ENCODE results near the gene TMEM30A.

The TMEM30A gene

DNA sequence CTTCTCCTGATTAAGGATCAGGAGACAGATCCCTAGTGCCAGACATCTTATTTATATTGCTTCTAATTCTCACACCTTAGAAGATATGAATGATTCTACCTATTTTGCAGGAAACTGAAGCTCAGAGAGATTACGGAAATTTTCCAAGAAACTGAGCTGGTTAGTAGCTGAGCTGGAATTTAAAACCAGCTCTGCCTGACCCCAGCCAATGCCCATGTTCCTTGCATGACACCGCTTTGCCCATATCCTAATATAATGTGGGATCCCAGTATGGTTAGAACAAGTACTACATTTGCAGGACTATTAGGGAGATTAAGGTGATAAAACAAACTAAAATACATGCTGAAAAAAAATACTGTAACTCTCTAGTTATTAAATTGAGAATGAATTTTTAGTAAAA is 1.9 kb downstream of the TMEM30A start:
- H3K27me3 Mint-ChIP-seq, result no peaks in the 10 kb centered on the region
- no peaks in the 10 kb centered on the region for H3K9me3 Mint-ChIP-seq
- no peak overlapping the region for H3K4me3 Mint-ChIP-seq
- DNase-seq, result no peak
- peaks cover 21% of the 10 kb centered on the region for H3K36me3 Mint-ChIP-seq (ENCODE audit: low read depth)
- peaks cover 57% of the 10 kb centered on the region for H3K4me1 Mint-ChIP-seq (ENCODE audit: low read depth)
- H3K27ac Mint-ChIP-seq, result peak overlapping the region; percentile 82

DNA sequence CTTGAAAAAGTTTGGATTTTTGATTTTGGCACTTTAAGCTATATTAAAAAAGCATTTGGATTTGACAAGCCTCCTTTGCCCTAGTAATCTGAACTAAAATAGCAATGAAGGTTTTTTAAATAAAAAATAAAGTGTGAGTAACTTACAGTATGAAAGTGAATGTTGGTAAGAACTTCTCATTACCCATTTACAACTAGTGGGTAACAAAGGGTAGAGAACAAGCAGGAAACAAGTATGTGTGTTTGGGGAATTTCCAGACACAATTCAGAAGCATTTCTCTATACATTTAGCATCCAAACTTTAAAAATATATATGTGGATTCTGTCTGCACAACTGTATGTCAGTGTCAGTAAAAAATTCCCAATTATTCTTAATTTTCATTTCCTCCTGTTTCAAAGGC is 2.9 kb downstream of the TMEM30A start:
- peak overlapping the region; percentile 71 for H3K4me3 Mint-ChIP-seq

DNA sequence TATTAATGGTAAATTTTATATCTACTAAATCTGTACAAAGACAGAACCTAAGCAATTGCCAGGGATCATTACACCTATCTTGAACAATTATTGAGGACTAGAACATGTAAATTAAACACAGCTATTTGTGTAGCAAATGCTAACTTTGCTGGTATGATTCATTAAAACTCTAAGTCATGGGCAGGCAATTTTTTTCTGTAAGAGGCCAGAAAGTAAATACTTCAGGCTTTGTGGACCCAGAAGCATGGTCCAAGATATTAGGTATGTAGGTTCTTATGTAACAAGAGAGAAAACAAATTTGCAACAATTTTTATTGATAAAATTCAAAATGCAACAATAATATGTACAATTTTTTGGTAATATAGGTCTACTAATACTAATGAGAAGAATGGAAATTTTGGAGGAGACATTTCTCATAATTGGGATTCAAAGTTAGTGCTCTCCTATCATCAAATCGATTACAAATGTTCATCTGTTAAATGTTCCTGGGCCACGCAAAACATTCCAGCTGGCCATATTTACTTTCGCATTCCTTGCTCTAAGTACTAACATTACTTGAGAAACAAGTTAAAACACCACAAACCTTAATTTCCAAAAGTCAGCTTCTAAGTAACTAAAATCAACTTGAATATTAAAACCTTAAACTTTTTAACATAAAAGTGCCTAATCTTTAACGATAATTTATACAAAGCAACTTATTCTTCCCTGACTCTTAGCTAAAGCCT is 4.3 kb downstream of the TMEM30A start:
- DNase-seq, result no peak
- Mint-ChIP-seq H3K27me3 (no peaks in the 10 kb centered on the region), H3K27ac (peak overlapping the region; percentile 18), H3K9me3 (no peaks in the 10 kb centered on the region), H3K36me3 (ENCODE audit: low read depth) (peaks cover 35% of the 10 kb centered on the region), H3K4me1 (ENCODE audit: low read depth) (peaks cover 59% of the 10 kb centered on the region), H3K4me3 (no peak overlapping the region)

More for the DNA sequence above, 2.9 kb downstream of the TMEM30A start:
- Mint-ChIP-seq H3K27ac (peak overlapping the region; percentile 84), H3K36me3 (ENCODE audit: low read depth) (peaks cover 23% of the 10 kb centered on the region), H3K9me3 (no peaks in the 10 kb centered on the region), H3K4me1 (ENCODE audit: low read depth) (peaks cover 51% of the 10 kb centered on the region), H3K27me3 (no peaks in the 10 kb centered on the region)
- no peak for DNase-seq

DNA sequence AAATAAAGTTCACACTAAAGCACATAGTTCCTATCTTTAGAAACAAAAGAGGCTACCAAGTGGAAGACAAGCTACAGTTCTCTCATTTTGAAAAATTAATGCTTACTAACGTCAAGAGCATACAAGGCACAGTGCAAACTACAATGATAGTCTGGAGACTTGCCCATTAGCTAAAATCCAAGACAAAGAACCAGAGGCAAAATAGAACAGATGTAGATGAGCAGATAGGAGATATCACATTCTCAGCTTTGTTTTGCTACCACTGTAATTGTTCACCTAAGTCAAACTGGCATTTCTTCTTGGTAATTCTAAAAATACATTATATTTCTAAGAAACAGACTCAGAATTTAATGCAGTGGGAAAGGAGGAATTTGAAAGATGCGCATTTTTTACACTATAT is 5.2 kb downstream of the TMEM30A start:
- peak overlapping the region; percentile 55 for H3K27ac Mint-ChIP-seq
- no peaks in the 10 kb centered on the region for H3K9me3 Mint-ChIP-seq
- DNase-seq, result no peak
- H3K4me1 Mint-ChIP-seq (ENCODE audit: low read depth), result peaks cover 66% of the 10 kb centered on the region
- no peaks in the 10 kb centered on the region for H3K27me3 Mint-ChIP-seq
- no peak overlapping the region for H3K4me3 Mint-ChIP-seq
- peaks cover 41% of the 10 kb centered on the region for H3K36me3 Mint-ChIP-seq (ENCODE audit: low read depth)

DNA sequence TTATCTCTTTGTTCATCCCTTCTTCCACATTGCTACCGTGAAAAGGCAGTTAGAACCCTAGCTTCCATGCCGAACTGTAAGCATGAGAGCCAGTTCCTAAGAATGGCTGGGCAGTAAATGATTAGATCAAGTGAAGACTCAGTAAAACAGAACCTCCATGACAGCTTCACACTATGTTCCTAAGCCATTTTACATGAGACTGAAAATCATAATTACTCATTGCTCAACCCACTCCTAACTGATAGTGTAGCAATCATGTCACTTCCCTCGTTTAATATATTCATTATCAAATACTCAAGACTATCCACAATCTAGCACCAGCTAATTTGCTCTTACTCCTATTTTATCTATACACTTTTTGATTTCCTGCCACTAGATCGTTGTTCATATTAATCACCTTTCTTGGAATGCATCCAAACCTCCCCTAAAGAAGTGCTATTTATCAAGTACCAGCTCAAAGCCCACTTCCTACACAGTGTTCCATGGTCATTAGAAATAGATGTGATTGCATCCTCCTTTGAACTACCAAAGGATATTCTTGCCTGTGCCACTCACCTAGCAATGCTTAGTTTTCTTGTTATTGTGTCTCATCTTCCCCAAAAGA is 6.0 kb downstream of the TMEM30A start:
- Mint-ChIP-seq H3K36me3 (ENCODE audit: low read depth) (peaks cover 49% of the 10 kb centered on the region), H3K27me3 (no peaks in the 10 kb centered on the region), H3K4me3 (peak overlapping the region; percentile 18), H3K9me3 (no peaks in the 10 kb centered on the region), H3K27ac (peak overlapping the region; percentile 87), H3K4me1 (ENCODE audit: low read depth) (peaks cover 74% of the 10 kb centered on the region)
- DNase-seq, result no peak

DNA sequence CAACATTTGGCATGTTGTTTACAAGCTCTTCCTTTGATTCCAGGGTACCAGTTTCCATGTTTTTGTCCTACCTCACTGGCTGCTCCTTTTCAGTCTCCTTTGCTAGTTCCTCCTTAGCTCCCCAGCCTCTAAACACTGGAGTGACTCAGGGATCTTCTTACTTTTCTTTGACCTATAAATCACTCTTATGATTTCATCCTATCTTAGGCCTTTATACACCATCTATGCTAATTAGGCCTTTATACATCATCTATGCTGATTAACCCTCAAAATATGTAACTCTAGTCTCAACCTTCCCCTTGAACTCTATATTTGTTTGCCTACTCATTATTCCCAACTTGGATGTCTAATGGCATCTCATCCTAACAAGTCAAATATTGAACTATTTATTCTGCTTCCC is 9.5 kb downstream of the TMEM30A start:
- no peak overlapping the region for H3K4me3 Mint-ChIP-seq
- no peak for DNase-seq
- H3K9me3 Mint-ChIP-seq, result no peaks in the 10 kb centered on the region
- no peaks in the 10 kb centered on the region for H3K27me3 Mint-ChIP-seq
- peaks cover 80% of the 10 kb centered on the region for H3K4me1 Mint-ChIP-seq (ENCODE audit: low read depth)
- H3K27ac Mint-ChIP-seq, result peak overlapping the region; percentile 83
- H3K36me3 Mint-ChIP-seq (ENCODE audit: low read depth), result peaks cover 70% of the 10 kb centered on the region

DNA sequence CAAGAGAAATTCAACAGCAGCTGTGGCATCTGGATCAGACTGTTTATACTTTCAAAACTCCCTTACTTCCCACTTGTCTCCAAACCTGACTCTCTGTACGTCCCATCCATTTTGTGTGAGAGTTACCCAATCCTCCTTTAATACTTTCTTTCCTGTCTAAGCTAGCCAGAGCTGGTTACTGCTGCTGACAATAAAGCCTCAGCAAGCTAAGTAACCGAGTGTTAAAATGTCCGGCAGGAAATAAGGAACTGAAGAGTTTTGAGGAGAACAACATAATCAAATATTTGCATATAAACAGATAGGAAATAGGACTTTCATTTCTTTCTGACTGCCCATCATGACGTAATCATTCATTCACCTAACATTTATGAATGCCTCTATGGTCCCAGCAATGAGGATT is 11.6 kb downstream of the TMEM30A start:
- Mint-ChIP-seq H3K4me3 (no peak overlapping the region), H3K27ac (peak overlapping the region; percentile 61), H3K4me1 (ENCODE audit: low read depth) (peaks cover 77% of the 10 kb centered on the region), H3K36me3 (ENCODE audit: low read depth) (peaks cover 70% of the 10 kb centered on the region), H3K9me3 (no peaks in the 10 kb centered on the region), H3K27me3 (no peaks in the 10 kb centered on the region)
- DNase-seq, result no peak

DNA sequence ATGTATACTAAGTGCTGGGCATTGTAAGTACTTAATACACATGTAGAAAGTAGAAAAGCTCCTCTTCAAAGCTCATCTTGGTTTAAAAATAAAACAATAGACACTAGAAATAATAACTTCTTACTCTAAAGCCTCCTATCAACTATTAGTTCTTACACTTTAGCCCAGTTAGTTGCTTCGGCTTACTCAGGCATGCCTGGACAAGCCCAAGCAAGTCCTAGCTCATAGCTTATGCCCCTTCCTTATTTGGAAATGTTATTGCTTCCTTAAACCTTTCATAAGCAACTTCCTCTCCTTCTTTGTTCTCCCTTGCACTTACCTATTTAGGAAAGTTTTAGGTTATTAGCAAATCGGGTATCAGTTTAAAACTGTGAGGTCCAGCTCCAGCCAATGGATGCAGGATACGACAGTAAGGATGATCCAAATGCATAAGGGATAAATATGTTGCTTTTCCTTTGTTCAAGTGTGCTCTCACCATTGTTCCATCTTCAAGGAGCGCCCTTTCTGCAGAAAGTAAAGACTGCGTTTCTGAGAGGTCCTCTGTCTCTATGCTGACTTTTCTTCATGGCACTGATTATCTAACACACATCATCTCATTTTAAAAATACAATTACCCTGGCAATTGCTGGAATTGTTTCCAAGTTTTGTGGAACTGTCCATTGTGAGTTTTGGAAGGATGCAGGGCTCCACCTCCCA is 12.3 kb downstream of the TMEM30A start:
- Mint-ChIP-seq H3K4me1 (ENCODE audit: low read depth) (peaks cover 83% of the 10 kb centered on the region), H3K27ac (peak overlapping the region; percentile 61), H3K27me3 (no peaks in the 10 kb centered on the region), H3K9me3 (no peaks in the 10 kb centered on the region), H3K36me3 (ENCODE audit: low read depth) (peaks cover 69% of the 10 kb centered on the region), H3K4me3 (no peak overlapping the region)
- DNase-seq, result no peak

DNA sequence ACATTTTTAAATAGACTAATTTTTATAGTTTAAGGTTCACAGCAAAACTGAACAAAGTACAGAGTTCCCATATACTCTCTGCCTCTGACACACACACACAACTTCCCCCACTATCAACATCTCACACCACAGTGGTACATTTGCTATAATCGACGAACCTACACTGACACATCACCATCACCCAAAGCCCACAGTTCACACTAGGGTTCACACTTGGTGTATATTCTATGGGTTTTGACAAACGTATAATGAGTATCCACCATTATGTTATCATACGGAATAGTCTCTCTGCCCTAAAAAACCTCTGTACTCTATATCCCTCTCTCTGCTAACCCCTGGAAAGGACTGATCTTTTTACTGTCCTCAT is 15.6 kb downstream of the TMEM30A start:
- no peak for DNase-seq
- no peaks in the 10 kb centered on the region for H3K27me3 Mint-ChIP-seq
- peaks cover 58% of the 10 kb centered on the region for H3K36me3 Mint-ChIP-seq (ENCODE audit: low read depth)
- peak overlapping the region; percentile 82 for H3K27ac Mint-ChIP-seq
- H3K4me3 Mint-ChIP-seq, result no peak overlapping the region
- no peaks in the 10 kb centered on the region for H3K9me3 Mint-ChIP-seq
- H3K4me1 Mint-ChIP-seq (ENCODE audit: low read depth), result peaks cover 62% of the 10 kb centered on the region

DNA sequence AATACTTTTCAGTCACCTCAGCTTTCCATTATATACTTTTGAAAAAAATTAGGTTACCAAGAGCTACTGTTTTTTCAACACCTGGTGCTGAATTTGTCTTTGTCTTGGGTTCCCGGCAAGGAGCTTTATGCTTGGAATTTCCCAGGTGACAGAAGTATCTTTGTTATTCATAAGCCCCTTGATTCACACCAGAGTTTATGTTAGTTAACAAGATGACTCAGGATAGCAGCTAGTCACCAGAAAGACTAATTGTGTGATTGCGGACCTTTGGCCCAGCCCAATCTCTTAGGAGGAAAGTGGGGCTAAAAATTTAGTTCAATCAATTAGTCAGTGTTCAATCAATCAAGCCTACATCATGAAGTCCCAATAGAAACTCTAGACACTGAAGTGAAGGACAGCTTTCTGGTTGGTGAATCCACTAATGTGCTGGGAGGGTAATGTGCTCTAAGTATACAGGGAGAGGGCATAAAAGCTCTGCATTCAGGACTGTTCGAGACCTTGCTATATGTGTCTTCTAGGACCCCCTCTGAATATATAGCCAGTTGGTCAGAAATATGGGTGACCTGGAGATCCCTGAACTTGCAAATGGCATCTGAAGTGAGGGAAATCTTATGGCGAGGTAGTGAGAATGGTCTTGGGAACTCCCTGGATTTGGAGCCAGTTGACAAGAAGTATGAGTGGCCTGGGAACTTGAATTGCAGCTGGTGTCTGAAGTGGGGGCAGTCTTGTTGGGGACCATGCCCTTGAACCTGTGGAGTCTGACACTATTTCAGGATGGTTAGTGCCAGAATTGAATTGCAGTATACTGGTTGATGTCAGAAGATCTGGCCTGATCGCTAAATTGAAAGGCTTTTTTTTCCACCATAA is 16.2 kb downstream of the TMEM30A start:
- no peak for DNase-seq
- Mint-ChIP-seq H3K4me3 (no peak overlapping the region), H3K36me3 (ENCODE audit: low read depth) (peaks cover 60% of the 10 kb centered on the region), H3K9me3 (no peaks in the 10 kb centered on the region), H3K4me1 (ENCODE audit: low read depth) (peaks cover 58% of the 10 kb centered on the region), H3K27ac (peak overlapping the region; percentile 82), H3K27me3 (no peaks in the 10 kb centered on the region)

DNA sequence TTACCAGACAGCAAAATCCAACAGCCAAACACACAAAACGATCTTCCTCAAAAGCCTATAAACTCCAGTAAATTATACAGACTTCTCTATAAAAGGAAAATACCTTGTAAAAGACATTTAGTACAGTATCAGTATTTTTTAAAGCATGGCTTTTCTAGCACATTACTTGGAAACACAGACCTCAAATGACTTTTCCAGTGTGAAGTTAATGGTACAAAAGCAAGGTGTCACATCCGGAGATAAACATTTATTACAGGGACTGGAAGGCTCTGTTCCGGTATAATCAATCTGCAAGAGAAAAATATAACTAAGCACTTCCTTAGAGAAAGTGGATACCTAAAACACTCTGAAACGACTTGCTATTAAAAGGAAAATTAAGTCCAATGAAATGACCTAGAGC is 17.1 kb downstream of the TMEM30A start:
- Mint-ChIP-seq H3K27me3 (no peaks in the 10 kb centered on the region), H3K4me1 (ENCODE audit: low read depth) (peaks cover 50% of the 10 kb centered on the region), H3K4me3 (no peak overlapping the region), H3K9me3 (no peaks in the 10 kb centered on the region), H3K27ac (peak overlapping the region; percentile 82), H3K36me3 (ENCODE audit: low read depth) (peaks cover 58% of the 10 kb centered on the region)
- DNase-seq, result no peak

DNA sequence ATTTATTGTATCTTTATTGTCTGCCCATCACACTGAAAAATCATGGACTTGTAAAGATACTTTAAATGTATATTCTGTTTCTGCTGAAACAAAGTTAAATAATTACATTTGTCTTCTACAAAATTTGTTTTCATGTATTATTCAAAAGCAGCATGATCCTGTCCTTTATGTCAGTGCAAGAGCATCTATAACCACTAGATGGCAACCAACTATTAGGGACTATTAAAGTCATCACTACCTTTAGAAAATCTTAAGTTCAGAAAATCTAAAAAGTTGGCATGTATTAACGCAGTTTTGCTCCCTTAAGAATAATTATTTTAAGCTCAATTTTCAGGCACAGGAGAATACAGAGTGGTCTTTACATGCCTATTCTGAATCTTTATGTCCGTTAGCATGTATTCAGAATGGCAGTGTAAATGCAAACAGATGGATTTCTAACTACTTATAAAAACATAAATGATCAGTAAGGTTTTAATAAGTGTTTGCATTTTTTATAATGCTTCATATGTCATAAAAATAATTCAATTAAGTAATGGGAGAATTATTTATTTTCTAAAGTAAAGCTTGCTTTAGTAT is 17.8 kb downstream of the TMEM30A start:
- no peak for DNase-seq
- peaks cover 45% of the 10 kb centered on the region for H3K4me1 Mint-ChIP-seq (ENCODE audit: low read depth)
- H3K4me3 Mint-ChIP-seq, result no peak overlapping the region
- H3K9me3 Mint-ChIP-seq, result no peaks in the 10 kb centered on the region
- peaks cover 56% of the 10 kb centered on the region for H3K36me3 Mint-ChIP-seq (ENCODE audit: low read depth)
- H3K27ac Mint-ChIP-seq, result no peak overlapping the region
- no peaks in the 10 kb centered on the region for H3K27me3 Mint-ChIP-seq

DNA sequence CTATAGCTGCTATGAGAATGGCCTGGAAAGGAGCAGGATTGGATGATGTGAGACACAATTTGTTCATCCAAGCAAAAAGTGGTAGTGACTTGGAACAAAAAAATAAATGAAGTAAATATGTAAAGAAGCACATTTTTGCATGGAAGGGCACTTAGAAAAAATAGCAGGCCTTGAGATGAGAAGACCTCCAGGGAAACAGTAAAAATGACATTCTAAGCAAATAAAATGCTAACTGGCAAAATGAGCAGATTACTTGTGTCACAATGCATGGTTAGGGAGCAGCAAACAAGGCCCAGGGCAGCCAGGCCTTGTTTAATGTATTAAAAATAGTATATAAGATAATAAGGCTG is 21.2 kb downstream of the TMEM30A start:
- Mint-ChIP-seq H3K9me3 (no peaks in the 10 kb centered on the region), H3K36me3 (ENCODE audit: low read depth) (peaks cover 61% of the 10 kb centered on the region), H3K4me1 (ENCODE audit: low read depth) (peaks cover 18% of the 10 kb centered on the region), H3K27me3 (no peaks in the 10 kb centered on the region), H3K4me3 (no peak overlapping the region), H3K27ac (no peak overlapping the region)
- no peak for DNase-seq

DNA sequence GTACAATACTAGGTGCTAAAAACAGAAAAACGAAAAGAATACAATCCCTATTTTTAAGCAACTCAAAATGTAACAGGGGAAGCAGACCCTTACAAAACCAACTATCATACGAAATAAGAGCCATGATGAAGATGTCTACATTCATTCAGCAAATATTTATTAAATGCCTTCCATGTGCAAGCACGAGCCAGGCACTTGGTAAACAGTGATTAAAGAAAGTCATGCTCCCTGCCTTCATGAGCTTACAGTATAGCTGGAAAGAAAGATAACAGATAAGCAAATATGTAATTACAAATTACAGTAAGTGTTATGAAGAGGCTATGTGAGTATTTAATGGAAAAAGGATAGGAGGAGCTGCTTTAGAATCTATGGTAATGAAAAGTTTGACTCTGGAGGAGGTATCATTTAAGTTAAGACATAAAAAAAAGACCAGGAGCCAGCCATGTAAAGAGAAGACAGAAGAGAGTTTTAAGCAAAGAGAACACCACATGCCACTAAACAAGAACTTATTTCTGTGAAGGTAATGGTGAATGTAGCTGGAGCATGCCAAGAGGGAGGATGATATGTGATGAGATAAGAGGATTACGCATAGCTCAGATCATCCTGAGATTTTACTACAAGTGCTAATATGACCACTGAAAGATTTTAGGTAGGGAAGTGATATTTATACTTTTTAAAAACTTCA is 21.7 kb downstream of the TMEM30A start:
- no peaks in the 10 kb centered on the region for H3K27me3 Mint-ChIP-seq
- no peak overlapping the region for H3K4me3 Mint-ChIP-seq
- no peak for DNase-seq
- H3K36me3 Mint-ChIP-seq (ENCODE audit: low read depth), result peaks cover 64% of the 10 kb centered on the region
- H3K4me1 Mint-ChIP-seq (ENCODE audit: low read depth), result peaks cover 13% of the 10 kb centered on the region
- H3K27ac Mint-ChIP-seq, result no peak overlapping the region
- no peaks in the 10 kb centered on the region for H3K9me3 Mint-ChIP-seq

Measured in activated T-cell treated with anti-CD3 and anti-CD28 coated beads, Interleukin-2, amount 50 U/mL, for 24 hours (primary cell).